KMS-11 (cell line): ENCODE results near the gene UQCR11.
A peak's percentile ranks its signal among the peaks of the same experiment; 100 is the strongest.

Experiments
- H2AFZ ChIP-seq: fragments of 200-600 bp; sonication (generic); 2 replicates; pipeline ENCODE4 v1.6.1; 2016; ENCODE audit warnings: antibody characterized with exemption, mixed run types, low read depth
- H3K27ac ChIP-seq: fragments of 200-600 bp; sonication (generic); 2 replicates; pipeline ENCODE4 v1.6.1; 2016; ENCODE audit warnings: mild to moderate bottlenecking, mixed run types
- H3K27me3 ChIP-seq: fragments of 200-600 bp; sonication (generic); 2 replicates; pipeline ENCODE4 v1.6.1; 2017; ENCODE audit warnings: mild to moderate bottlenecking, low read depth, mixed run types, moderate library complexity; ENCODE audit not compliant: insufficient read depth
- H3K36me3 ChIP-seq: fragments of 200-600 bp; sonication (generic); 2 replicates; pipeline ENCODE4 v1.6.1; 2017; ENCODE audit warnings: mild to moderate bottlenecking, mixed run types; ENCODE audit not compliant: insufficient read depth
- H3K4me1 ChIP-seq: fragments of 200-600 bp; sonication (generic); 2 replicates; pipeline ENCODE4 v1.6.1; 2016; ENCODE audit warnings: mild to moderate bottlenecking, low read depth, mixed run types; ENCODE audit not compliant: poor library complexity, severe bottlenecking
- H3K4me2 ChIP-seq: fragments of 200-600 bp; sonication (generic); 2 replicates; pipeline ENCODE4 v1.7.0; 2016; ENCODE audit warnings: mild to moderate bottlenecking, mixed run types
- H3K4me3 ChIP-seq: fragments of 200-600 bp; sonication (generic); IDR thresholded peaks from 2 replicates; pipeline ENCODE4 v1.6.1; 2017; ENCODE audit warnings: low read depth, low read length, mixed read lengths; ENCODE audit not compliant: insufficient read depth
- H3K79me2 ChIP-seq: fragments of 200-600 bp; sonication (generic); 2 replicates; pipeline ENCODE4 v1.6.1; 2016; ENCODE audit warnings: low read depth, mixed run types; ENCODE audit not compliant: insufficient read depth
- H3K9ac ChIP-seq: fragments of 200-600 bp; sonication (generic); 2 replicates; pipeline ENCODE4 v1.6.1; 2016; ENCODE audit warnings: mild to moderate bottlenecking, mixed run types
- H4K20me1 ChIP-seq: fragments of 200-600 bp; sonication (generic); 2 replicates; pipeline ENCODE4 v1.6.1; 2016; ENCODE audit warnings: mild to moderate bottlenecking, mixed run types; ENCODE audit not compliant: insufficient read depth
- CTCF ChIP-seq: fragments of 200-600 bp; sonication (generic); conservative IDR thresholded peaks from 2 replicates; pipeline ENCODE4 v1.6.1; 2017; ENCODE audit warnings: low read depth, mild to moderate bottlenecking, antibody characterized with exemption, low read length, moderate library complexity, mixed read lengths

UQCR11 gene

GRCh38 chr19:1648920-1649541, 43.8 kb upstream of the UQCR11 start:
- Histone ChIP-seq H3K27ac (no peak overlapping the region; the same call in 1 of the 2 replicates), H3K27me3 (no peaks in the 10 kb centered on the region), H4K20me1 (0 out of 2 replicates have a peak, but pooled peaks cover 5% of the 10 kb centered on the region), H3K4me2 (peak overlapping the region; percentile 39; the same call in 1 of the 2 replicates), H3K36me3 (no peaks in the 10 kb centered on the region), H3K4me3 (no peak overlapping the region), H3K79me2 (peaks cover 28% of the 10 kb centered on the region), H3K9ac (no peak overlapping the region), H2AFZ (no peak overlapping the region), H3K4me1 (peaks cover 27% of the 10 kb centered on the region)
- TF ChIP-seq CTCF, result no peak

GRCh38 chr19:1648459-1648849, 43.2 kb upstream of the UQCR11 start:
- Histone ChIP-seq H2AFZ (no peak overlapping the region), H3K9ac (no peak overlapping the region), H3K4me2 (peak overlapping the region; percentile 39; the same call in 1 of the 2 replicates), H3K27ac (no peak overlapping the region), H3K79me2 (peaks cover 28% of the 10 kb centered on the region), H3K36me3 (no peaks in the 10 kb centered on the region), H3K4me3 (no peak overlapping the region), H3K4me1 (peaks cover 23% of the 10 kb centered on the region), H3K27me3 (no peaks in the 10 kb centered on the region), H4K20me1 (0 out of 2 replicates have a peak, but pooled peaks cover 5% of the 10 kb centered on the region)
- no peak for TF ChIP-seq CTCF

DNA sequence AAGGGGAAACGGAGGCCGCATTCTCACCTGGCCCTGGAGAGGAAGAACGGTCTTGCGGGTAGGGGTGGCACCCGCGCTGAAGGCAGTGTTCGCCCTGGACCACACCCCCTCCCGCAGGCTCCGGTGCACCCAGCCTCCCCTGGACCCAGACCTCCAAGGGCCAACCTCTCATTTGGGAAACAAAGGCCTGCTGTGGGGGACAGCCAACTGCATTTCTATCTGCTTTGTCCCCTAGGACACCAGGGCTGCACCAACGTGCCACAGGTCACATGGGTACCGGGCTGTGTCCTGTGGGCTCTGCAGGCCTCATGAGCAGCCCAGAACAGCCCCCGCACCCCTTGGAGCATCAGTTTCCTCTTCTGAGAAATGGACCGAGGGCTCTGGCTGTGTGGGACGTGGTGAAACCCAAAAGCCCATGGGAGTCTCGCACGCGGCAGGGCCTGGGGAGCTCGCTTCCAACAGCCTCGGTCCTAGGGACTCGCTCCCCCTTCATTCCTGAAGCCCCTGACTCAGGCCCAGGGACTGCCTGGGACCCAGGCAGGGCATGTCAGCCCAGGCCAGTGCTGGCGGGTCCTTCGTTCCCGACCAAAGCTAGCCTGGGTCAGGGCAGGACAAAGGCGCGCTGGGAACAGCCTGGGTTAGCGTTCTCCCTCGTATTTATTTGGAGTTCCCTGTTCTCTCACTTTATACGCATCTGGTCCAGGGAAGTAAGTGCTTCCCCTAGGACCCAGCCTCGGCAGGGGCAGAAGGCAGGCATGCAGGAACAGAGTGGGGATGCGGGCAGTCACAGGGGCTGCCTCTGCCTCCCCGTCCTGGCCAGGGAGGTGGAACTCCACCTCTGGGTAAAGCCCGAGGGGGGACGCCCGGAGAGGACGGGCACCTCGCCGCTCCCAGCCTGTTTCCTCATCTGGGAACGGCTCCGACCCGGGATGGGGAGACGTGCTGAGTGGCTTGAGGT, 42.5 kb upstream of the UQCR11 start:
- TF ChIP-seq CTCF, result no peak
- Histone ChIP-seq H3K4me3 (no peak overlapping the region), H3K27me3 (no peaks in the 10 kb centered on the region), H4K20me1 (0 out of 2 replicates have a peak, but pooled peaks cover 5% of the 10 kb centered on the region), H3K9ac (no peak overlapping the region), H3K4me2 (no peak overlapping the region), H3K27ac (no peak overlapping the region), H3K36me3 (no peaks in the 10 kb centered on the region), H3K79me2 (peaks cover 28% of the 10 kb centered on the region), H2AFZ (no peak overlapping the region), H3K4me1 (peaks cover 23% of the 10 kb centered on the region)

GRCh38 chr19:1646659-1647453, 41.6 kb upstream of the UQCR11 start:
- H3K27ac ChIP-seq, result no peak overlapping the region
- TF ChIP-seq CTCF, result no peak
- peaks cover 28% of the 10 kb centered on the region for H3K79me2 ChIP-seq
- no peaks in the 10 kb centered on the region for H3K36me3 ChIP-seq
- H3K4me1 ChIP-seq, result peaks cover 23% of the 10 kb centered on the region
- H2AFZ ChIP-seq, result no peak overlapping the region
- H4K20me1 ChIP-seq, result 0 out of 2 replicates have a peak, but pooled peaks cover 5% of the 10 kb centered on the region
- no peak overlapping the region for H3K4me3 ChIP-seq
- H3K9ac ChIP-seq, result no peak overlapping the region
- no peak overlapping the region for H3K4me2 ChIP-seq
- H3K27me3 ChIP-seq, result no peaks in the 10 kb centered on the region
